HL-60/S4 (cell line): ENCODE measurements around the gene GAREM2.

Experiments
- in situ Hi-C: fragments of 300-500 bp; cut with MboI; formaldehyde crosslinking; loops from 2 replicates; pipeline ENCODE4 v1.14.3; 2022; ENCODE audit warnings: low sequenced_read_pairs

The GAREM2 gene

DNA sequence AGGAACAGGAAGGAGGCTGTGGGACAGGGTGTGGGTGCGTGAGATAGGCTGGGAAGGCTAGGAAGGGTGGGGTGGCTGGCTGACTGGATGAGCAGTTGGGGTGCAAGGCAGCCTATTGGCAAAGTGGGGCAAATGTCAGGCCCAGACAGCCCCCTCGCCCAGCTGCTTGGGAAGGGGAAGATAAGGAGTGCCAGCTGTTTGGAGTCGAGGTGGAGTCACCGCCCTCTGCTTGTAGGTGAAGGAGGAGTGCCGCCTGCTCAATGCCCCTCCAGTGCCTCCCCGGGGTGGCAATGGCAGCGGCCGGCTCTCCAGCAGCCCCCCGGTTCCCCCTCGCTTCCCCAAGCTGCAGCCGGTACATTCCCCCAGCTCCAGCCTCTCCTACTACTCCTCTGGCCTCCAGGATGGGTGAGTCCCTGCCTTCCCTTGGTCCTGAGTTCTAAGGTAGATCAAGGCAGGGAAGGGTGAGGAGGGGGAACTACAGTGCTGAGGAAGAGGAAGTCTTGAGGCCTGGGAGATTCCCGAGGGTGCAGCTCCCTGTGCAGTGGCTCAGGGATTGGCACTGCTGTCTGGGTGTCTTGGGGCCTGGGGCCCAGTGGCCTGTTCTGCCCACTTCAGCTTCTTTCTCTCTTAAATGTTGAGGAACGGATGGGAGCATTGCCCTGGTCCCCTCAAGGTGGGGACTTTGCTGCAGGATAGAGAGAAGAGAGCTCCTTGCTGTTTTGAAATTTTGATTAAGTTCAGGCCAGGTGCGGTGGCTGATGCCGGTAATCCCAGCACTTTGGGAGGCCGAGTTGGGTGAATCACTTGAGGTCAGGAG lies 13.3 kb downstream of the GAREM2 start:
- in situ Hi-C loops = no loop called here

DNA sequence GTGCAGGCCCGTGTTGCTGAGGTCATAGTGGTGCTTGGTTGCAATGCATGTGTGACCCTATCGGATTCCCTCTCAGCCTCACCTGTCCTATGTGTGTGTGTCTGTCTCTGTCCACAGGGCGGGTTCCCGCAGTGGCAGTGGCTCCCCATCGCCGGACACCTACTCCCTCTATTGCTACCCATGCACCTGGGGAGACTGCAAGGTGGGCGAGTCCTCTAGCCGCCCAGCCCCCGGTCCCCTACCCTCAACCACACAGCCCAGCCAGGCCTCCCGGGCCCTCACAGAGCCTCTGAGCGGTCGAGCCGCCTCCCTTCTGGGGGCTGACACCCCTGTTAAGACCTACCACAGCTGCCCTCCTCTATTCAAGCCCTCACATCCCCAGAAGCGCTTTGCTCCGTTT lies 14.2 kb downstream of the GAREM2 start:
- in situ Hi-C loops = no loop called here

GRCh38 chr2:26187537-26188104 lies 14.7 kb downstream of the GAREM2 start:
- in situ Hi-C loops = no loop called here

DNA sequence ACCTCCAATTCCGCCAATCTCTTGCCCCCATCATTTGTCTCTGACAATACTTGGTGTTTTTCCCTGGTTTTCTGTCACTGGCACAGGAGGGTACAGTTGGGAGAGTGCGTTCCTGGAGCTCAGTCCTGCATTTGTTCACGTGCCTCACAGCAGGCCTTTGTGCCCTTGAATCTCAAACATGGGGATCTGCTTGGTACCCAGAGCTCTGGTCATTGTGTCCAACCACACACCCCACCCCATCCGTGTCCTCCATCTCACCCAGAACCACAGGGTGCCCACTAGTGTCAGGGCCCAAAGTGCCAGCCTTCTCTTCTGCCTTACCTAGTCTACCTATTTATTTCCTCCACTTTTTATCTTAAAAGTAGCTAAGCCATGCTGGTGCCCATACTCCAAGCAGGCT lies 16.2 kb downstream of the GAREM2 start:
- in situ Hi-C loops = no loop called here

DNA sequence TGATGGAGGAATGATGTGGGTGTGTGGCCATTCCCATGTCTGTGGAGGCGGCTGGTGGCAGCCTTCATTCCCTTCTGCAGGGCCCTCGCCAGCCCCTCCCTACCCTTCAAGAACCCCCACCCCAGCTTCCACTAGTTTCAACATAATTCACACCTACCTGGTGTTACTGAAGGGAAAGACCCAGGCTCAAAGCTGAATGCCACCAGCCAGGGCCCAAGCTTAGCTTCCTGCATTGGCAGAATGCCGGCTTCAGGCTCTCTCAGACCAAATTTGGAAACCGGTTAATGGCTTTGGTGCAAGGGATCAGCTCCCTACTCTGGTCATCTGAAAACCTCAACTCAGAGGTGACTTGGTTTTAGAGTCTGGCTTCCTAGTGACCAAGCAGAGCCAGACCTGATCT lies 16.9 kb downstream of the GAREM2 start:
- in situ Hi-C loops = no loop called here

DNA sequence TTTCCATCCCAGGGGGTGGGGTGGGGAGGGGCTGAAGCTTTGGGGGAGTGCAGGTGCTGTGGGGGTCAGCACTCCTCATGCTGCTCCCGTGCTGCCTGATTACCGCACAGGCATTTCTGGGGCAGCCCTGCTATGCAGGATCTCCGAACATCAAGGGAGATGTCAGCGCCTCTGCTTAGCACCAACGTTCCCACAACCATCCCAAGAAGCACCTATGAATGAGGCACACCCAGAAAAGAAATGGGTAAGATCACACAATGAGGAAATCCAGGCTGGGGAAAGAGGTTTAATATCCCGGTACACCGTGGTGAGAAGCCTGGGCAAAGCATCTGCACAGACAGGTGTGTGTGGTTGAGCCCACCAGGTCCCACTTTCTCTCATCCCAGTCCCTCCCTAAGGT lies 17.5 kb downstream of the GAREM2 start:
- in situ Hi-C loops = no loop called here

- in situ Hi-C loops = no loop called here
Observed at GRCh38 chr2:26191316-26192159, 18.6 kb downstream of the GAREM2 start.

GRCh38 chr2:26193578-26194231 lies 20.8 kb downstream of the GAREM2 start:
- in situ Hi-C loops = no loop called here

DNA sequence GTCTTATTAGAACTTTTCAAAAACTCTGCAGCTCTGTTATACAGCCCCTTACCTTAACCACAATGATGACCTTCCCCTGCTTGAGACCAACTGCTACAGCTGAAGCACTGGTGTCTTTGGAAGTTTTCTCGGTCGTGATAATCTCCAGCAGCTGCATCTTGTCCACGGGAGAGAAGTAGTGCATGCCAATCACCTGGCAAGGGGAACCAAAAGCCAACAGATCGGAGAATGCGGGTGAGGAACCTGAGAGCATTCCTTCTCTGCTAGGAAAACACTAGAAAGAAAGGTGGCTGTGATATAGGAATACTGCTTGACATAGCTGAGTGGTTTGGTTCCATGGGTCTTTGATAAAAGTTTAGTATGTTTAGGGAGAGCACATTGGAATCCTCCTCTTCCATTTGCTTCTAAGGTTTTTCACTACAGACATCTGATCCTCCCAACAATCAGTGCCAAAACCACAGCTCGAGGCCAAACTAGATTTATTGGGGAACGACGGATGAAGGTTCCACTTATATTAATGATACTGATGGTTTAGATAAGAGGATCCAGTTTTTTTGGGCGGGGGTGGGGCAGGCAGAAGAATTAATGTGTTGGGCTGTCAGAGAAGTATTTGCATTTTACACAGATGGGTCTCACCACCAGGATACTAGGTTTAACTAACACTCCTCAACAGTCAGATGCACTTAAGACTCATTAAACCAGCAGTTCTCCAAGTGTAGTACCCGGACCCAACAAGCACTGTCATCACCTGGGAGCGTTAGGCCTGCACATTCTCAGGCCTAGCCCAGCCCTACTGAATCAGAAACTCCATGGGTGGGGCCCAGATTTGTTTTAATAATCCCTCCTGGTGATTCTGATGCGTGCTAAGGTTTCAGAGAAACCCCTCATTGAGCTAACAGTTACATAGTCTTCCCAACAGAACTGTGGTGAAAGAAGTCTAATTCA lies 22.4 kb downstream of the GAREM2 start:
- in situ Hi-C loops = no loop called here

- in situ Hi-C loops = no loop called here
Observed at GRCh38 chr2:26196683-26197418, 24.0 kb downstream of the GAREM2 start.

- in situ Hi-C loops = no loop called here
Observed at GRCh38 chr2:26197516-26197915, 24.6 kb downstream of the GAREM2 start.

GRCh38 chr2:26202981-26203490 lies 30.1 kb downstream of the GAREM2 start:
- in situ Hi-C loops = no loop called here

GRCh38 chr2:26203906-26204305 lies 31.0 kb downstream of the GAREM2 start:
- in situ Hi-C loops = no loop called here

DNA sequence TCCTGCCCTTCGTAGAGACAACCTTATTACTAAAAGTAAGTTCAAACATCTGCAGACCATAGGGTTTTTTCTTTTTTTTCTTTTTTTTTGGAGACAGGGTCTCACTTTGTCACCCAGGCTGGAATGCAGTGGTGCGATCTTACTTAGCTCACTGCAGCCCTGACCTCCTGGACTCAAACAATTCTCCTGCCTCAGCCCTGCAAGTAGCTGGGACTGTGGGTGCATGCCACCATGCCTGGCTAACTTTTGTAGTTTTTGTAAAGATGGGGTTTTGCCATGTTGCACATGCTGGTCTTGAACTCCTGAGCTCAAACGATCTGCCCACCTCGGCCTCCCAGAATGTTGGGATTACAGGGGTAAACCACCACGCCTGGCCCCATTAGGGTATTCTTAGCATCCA lies 39.1 kb downstream of the GAREM2 start:
- in situ Hi-C loops = no loop called here

- in situ Hi-C loops = no loop called here
Observed at GRCh38 chr2:26214759-26215158, 41.9 kb downstream of the GAREM2 start.

DNA sequence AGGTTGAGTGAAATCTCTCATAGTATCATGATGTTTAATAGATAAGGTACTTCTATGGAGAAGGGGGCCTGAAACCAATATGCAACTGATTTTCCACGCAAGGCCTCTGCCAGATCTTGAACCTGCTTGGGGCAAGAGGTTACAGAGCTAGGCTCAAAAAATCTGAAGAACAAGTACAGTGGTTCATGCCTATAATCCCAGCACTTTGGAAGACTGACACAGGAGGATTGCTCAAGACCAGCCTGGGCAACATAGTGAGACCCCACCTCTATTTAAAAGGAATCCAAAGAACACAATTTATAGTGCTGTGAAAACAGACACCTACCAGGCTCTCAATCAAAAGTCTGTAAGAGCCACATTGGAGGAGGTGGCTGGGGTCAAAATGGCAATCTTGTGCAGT lies 42.9 kb downstream of the GAREM2 start:
- in situ Hi-C loops = no loop called here

DNA sequence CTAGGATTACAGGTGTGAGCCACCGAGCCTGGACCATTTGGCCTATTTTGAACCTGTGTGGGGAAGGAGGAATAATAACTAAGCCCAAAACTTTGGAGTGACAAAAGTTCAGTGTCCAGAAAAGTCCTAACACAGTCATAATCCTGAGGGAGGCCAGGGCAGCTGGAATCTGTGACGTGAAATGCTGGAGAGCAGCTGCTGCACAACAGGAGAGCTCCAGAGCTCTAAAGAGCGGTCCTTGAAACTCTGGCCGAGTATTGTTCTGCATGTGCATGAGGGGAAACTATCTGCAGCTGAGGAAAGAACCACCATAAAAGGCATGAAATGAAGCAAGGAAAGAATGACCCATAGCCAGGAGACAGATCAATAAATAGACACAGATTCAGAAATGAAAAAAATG lies 43.7 kb downstream of the GAREM2 start:
- in situ Hi-C loops = no loop called here

DNA sequence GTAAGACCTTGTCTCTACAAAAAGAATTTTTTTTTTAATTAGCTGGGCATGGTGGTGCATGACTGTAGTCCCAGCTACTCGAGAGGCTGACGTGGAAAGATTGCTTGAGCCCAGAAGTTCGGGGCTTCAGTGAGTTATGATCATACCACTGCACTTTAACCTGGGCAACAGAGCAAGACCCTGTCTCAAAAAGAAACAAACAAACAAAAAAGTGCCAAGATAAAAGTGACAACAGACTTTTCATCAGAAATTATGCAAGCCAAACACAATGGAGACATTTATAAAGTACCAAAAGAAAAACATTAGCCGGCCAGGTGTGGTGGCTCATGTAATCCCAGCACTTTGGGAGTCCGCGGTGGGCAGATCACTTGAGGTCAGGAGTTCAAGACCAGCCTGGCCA lies 44.8 kb downstream of the GAREM2 start:
- in situ Hi-C loops = no loop called here

GRCh38 chr2:26223018-26223417 lies 50.1 kb downstream of the GAREM2 start:
- in situ Hi-C loops = no loop called here
